Measurements from ENCODE around the gene EFNA4.

The EFNA4 gene

DNA sequence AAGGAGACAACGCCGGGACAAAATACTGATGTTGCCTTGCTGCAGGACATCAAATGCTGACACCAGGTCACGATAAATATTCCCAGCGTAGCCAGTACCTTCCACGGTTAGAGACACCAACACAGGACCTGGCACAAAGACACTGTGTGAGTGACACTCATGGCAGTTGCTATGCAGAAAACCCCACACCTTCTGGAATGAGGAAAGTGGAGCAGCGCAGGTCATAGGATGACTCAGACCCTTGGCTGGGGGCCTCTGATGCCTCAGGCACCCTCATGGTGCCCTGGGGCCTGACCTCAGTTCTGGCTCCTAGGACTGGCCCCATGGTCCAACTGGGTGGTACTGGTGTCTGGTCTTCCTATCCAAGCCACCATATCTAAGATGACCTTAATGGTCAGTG is 37.0 kb upstream of the EFNA4 start:
- no peaks in the 10 kb centered on the region for H3K36me3 ChIP-seq (ENCODE audit: control insufficient read depth, low read length)
- H3K9me2 ChIP-seq (replicated peaks; ENCODE audit: control insufficient read depth, low read length) = no peaks in the 10 kb centered on the region
- H3F3A ChIP-seq (ENCODE audit: control insufficient read depth, insufficient read depth) = no peaks in the 10 kb centered on the region
- H3K4me3 ChIP-seq (ENCODE audit: low read length) = no peak overlapping the region
- H3K27me3 ChIP-seq (ENCODE audit: control insufficient read depth, low read length) = peaks cover 16% of the 10 kb centered on the region
- TF ChIP-seq, protein P1, sequence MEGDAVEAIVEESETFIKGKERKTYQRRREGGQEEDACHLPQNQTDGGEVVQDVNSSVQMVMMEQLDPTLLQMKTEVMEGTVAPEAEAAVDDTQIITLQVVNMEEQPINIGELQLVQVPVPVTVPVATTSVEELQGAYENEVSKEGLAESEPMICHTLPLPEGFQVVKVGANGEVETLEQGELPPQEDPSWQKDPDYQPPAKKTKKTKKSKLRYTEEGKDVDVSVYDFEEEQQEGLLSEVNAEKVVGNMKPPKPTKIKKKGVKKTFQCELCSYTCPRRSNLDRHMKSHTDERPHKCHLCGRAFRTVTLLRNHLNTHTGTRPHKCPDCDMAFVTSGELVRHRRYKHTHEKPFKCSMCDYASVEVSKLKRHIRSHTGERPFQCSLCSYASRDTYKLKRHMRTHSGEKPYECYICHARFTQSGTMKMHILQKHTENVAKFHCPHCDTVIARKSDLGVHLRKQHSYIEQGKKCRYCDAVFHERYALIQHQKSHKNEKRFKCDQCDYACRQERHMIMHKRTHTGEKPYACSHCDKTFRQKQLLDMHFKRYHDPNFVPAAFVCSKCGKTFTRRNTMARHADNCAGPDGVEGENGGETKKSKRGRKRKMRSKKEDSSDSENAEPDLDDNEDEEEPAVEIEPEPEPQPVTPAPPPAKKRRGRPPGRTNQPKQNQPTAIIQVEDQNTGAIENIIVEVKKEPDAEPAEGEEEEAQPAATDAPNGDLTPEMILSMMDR (IDR thresholded peaks at IDR 0.05; ENCODE audit: low read depth, low read length, poor library complexity, severe bottlenecking) = no peak
- TF ChIP-seq EZH2phosphoT487 (IDR thresholded peaks at IDR 0.05; ENCODE audit: borderline replicate concordance, low read length) = no peak
- H4K20me1 ChIP-seq (ENCODE audit: control insufficient read depth, insufficient read depth, low read depth, low read length) = no peaks in the 10 kb centered on the region
- no peak overlapping the region for H3K4me2 ChIP-seq (ENCODE audit: low read length)
- no peaks in the 10 kb centered on the region for H3K4me1 ChIP-seq (ENCODE audit: control insufficient read depth, low read length)
- H3K79me2 ChIP-seq (ENCODE audit: control insufficient read depth, low read length) = no peaks in the 10 kb centered on the region
- no peaks in the 10 kb centered on the region for H3K9me3 ChIP-seq (ENCODE audit: control insufficient read depth, insufficient read depth, low read length)
- no peak overlapping the region for H3K27ac ChIP-seq (ENCODE audit: low read depth, low read length)

DNA sequence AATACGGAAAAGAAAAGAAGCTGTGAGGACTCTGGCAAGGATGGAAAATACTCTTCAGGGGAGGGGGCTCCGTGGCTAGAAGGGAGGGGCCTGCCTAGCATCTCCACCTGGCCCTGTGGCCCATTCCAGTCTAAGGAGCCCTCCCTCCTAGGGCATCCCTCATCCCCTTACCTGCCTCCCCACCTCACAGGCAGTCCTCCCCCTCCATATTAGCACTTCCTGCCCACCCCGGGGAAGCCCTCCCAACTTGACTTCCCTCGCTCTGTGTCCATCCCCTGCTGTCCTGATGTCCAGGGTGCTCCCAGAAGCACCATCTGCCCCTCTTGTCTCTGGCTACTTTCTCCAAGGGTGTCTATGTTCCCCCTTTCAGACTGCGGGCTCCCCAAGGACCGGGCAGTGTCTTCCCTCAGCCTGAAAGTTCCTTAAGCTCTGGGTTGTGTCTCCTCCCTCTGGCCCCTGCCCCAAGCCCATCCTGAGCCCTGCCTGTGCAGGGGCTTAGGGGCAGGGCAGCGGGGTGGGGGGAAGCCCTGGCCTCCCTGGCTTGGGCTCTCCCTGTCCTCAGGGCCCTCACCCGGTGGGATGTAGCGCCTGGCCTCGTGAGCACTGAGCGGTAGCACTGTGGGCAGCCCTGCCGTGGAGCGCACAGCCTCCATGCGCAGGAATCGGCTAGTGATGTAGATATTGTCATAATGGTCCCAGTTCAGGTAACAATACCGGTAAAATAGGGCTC is 33.9 kb upstream of the EFNA4 start:
- Histone ChIP-seq H3K4me2 (ENCODE audit: low read length) (no peak overlapping the region), H3K9me2 (replicated peaks; ENCODE audit: control insufficient read depth, low read length) (no peaks in the 10 kb centered on the region), H3K27me3 (ENCODE audit: control insufficient read depth, low read length) (peaks cover 11% of the 10 kb centered on the region), H3K9me3 (ENCODE audit: control insufficient read depth, insufficient read depth, low read length) (no peaks in the 10 kb centered on the region), H4K20me1 (ENCODE audit: control insufficient read depth, insufficient read depth, low read depth, low read length) (no peaks in the 10 kb centered on the region), H3K79me2 (ENCODE audit: control insufficient read depth, low read length) (no peaks in the 10 kb centered on the region), H3F3A (ENCODE audit: control insufficient read depth, insufficient read depth) (no peaks in the 10 kb centered on the region), H3K4me1 (ENCODE audit: control insufficient read depth, low read length) (no peaks in the 10 kb centered on the region), H3K27ac (ENCODE audit: low read depth, low read length) (no peak overlapping the region), H3K36me3 (ENCODE audit: control insufficient read depth, low read length) (no peaks in the 10 kb centered on the region), H3K4me3 (ENCODE audit: low read length) (no peak overlapping the region)
- TF ChIP-seq EZH2phosphoT487 (IDR thresholded peaks at IDR 0.05; ENCODE audit: borderline replicate concordance, low read length) = no peak
- TF ChIP-seq, protein P1 (IDR thresholded peaks at IDR 0.05; ENCODE audit: low read depth, low read length, poor library complexity, severe bottlenecking) = no peak

DNA sequence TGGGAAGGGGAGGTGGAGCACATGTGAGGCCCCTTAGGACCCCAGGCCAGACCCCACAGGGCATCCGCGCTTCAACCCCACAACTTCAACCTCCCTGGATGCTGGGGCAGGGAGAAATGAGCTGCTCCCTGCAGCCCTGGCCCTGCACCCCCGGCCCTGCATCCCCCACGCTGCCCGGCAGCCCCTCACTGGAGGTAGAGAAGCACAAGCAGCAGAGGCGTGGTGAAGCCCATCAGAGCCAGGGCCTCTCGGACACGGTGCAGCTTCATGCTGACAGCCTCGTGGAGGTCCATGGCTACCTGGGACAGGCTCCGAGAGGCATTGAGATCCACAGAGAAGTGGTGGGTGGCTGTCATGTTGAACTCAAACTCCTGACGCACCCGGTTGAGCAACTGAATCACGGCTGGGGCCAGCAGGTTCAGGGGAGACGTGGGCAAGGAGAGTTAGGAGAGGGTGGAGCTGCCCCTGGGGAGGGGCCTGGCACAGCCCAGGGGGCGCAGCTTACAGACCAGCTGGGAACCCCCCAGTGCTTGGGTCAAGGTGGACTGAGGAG is 33.2 kb upstream of the EFNA4 start:
- H3K27ac ChIP-seq (ENCODE audit: low read depth, low read length) = no peak overlapping the region
- H3K36me3 ChIP-seq (ENCODE audit: control insufficient read depth, low read length) = no peaks in the 10 kb centered on the region
- H3K27me3 ChIP-seq (ENCODE audit: control insufficient read depth, low read length) = peaks cover 13% of the 10 kb centered on the region
- no peaks in the 10 kb centered on the region for H3K4me1 ChIP-seq (ENCODE audit: control insufficient read depth, low read length)
- H3K79me2 ChIP-seq (ENCODE audit: control insufficient read depth, low read length) = no peaks in the 10 kb centered on the region
- H3K9me2 ChIP-seq (replicated peaks; ENCODE audit: control insufficient read depth, low read length) = no peaks in the 10 kb centered on the region
- no peak overlapping the region for H3K4me2 ChIP-seq (ENCODE audit: low read length)
- no peaks in the 10 kb centered on the region for H3F3A ChIP-seq (ENCODE audit: control insufficient read depth, insufficient read depth)
- no peaks in the 10 kb centered on the region for H3K9me3 ChIP-seq (ENCODE audit: control insufficient read depth, insufficient read depth, low read length)
- TF ChIP-seq, protein P1 (IDR thresholded peaks at IDR 0.05; ENCODE audit: low read depth, low read length, poor library complexity, severe bottlenecking) = no peak
- no peak for TF ChIP-seq EZH2phosphoT487 (IDR thresholded peaks at IDR 0.05; ENCODE audit: borderline replicate concordance, low read length)
- H4K20me1 ChIP-seq (ENCODE audit: control insufficient read depth, insufficient read depth, low read depth, low read length) = no peaks in the 10 kb centered on the region
- H3K4me3 ChIP-seq (ENCODE audit: low read length) = no peak overlapping the region
